NB4 (cell line): ENCODE results near the gene LYST.

Experiments used
- MYC ChIP-seq: IDR thresholded peaks from 2 replicates; pipeline ENCODE4 v1.6.1; 2011; ENCODE audit warnings: low read depth, low read length
- POLR2A ChIP-seq: IDR thresholded peaks from 2 replicates; pipeline ENCODE4 v1.6.1; 2011; ENCODE audit warnings: mild to moderate bottlenecking; ENCODE audit not compliant: insufficient read length; ENCODE audit errors: extremely low read depth
- TF ChIP-seq, protein P1 (sequence below): IDR thresholded peaks from one replicate; pipeline ENCODE4 v1.5.1; 2012; ENCODE audit warnings: low read depth, low read length
- TF ChIP-seq, protein P2 (sequence below): IDR thresholded peaks from 2 replicates; pipeline ENCODE4 v1.6.1; 2011; ENCODE audit warnings: low read depth, low read length

DNA sequence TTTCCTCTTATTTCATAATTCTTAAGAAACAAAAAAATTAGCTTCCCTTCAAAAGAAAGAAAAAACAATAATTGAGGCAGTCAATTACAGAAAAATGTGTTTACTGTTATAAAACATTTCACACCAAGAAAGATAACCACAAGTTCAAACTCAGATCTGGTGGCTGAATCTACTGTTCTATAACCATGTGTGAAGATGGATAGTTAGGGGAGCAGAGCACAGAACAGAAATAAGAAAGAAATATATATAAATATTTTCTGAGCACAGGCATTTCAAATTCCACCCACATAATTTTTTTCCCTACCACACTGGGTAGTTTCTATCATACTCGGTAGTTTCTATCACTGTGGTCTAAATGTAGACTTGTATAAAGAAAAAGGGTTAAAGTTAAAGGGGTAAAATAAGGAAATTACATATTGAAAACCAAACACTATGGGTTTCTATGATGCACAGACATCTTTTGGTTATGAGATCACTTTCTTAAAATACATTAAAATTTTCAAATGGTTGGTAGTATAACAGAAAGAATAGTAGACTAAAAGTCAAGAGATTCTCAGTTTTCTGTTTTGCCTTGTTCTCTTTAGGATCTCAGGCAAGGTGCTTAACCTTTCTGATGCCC lies 10.8 kb downstream of the LYST start:
- TF ChIP-seq, protein P1, sequence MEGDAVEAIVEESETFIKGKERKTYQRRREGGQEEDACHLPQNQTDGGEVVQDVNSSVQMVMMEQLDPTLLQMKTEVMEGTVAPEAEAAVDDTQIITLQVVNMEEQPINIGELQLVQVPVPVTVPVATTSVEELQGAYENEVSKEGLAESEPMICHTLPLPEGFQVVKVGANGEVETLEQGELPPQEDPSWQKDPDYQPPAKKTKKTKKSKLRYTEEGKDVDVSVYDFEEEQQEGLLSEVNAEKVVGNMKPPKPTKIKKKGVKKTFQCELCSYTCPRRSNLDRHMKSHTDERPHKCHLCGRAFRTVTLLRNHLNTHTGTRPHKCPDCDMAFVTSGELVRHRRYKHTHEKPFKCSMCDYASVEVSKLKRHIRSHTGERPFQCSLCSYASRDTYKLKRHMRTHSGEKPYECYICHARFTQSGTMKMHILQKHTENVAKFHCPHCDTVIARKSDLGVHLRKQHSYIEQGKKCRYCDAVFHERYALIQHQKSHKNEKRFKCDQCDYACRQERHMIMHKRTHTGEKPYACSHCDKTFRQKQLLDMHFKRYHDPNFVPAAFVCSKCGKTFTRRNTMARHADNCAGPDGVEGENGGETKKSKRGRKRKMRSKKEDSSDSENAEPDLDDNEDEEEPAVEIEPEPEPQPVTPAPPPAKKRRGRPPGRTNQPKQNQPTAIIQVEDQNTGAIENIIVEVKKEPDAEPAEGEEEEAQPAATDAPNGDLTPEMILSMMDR, result no peak
- no peak for TF ChIP-seq POLR2A
- TF ChIP-seq MYC, result no peak
- TF ChIP-seq, protein P2, sequence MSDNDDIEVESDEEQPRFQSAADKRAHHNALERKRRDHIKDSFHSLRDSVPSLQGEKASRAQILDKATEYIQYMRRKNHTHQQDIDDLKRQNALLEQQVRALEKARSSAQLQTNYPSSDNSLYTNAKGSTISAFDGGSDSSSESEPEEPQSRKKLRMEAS, result no peak
